ENCODE data around the gene ADGRV1.

Gene ADGRV1, protein sequence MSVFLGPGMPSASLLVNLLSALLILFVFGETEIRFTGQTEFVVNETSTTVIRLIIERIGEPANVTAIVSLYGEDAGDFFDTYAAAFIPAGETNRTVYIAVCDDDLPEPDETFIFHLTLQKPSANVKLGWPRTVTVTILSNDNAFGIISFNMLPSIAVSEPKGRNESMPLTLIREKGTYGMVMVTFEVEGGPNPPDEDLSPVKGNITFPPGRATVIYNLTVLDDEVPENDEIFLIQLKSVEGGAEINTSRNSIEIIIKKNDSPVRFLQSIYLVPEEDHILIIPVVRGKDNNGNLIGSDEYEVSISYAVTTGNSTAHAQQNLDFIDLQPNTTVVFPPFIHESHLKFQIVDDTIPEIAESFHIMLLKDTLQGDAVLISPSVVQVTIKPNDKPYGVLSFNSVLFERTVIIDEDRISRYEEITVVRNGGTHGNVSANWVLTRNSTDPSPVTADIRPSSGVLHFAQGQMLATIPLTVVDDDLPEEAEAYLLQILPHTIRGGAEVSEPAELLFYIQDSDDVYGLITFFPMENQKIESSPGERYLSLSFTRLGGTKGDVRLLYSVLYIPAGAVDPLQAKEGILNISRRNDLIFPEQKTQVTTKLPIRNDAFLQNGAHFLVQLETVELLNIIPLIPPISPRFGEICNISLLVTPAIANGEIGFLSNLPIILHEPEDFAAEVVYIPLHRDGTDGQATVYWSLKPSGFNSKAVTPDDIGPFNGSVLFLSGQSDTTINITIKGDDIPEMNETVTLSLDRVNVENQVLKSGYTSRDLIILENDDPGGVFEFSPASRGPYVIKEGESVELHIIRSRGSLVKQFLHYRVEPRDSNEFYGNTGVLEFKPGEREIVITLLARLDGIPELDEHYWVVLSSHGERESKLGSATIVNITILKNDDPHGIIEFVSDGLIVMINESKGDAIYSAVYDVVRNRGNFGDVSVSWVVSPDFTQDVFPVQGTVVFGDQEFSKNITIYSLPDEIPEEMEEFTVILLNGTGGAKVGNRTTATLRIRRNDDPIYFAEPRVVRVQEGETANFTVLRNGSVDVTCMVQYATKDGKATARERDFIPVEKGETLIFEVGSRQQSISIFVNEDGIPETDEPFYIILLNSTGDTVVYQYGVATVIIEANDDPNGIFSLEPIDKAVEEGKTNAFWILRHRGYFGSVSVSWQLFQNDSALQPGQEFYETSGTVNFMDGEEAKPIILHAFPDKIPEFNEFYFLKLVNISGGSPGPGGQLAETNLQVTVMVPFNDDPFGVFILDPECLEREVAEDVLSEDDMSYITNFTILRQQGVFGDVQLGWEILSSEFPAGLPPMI (N-terminal part only)

DNA sequence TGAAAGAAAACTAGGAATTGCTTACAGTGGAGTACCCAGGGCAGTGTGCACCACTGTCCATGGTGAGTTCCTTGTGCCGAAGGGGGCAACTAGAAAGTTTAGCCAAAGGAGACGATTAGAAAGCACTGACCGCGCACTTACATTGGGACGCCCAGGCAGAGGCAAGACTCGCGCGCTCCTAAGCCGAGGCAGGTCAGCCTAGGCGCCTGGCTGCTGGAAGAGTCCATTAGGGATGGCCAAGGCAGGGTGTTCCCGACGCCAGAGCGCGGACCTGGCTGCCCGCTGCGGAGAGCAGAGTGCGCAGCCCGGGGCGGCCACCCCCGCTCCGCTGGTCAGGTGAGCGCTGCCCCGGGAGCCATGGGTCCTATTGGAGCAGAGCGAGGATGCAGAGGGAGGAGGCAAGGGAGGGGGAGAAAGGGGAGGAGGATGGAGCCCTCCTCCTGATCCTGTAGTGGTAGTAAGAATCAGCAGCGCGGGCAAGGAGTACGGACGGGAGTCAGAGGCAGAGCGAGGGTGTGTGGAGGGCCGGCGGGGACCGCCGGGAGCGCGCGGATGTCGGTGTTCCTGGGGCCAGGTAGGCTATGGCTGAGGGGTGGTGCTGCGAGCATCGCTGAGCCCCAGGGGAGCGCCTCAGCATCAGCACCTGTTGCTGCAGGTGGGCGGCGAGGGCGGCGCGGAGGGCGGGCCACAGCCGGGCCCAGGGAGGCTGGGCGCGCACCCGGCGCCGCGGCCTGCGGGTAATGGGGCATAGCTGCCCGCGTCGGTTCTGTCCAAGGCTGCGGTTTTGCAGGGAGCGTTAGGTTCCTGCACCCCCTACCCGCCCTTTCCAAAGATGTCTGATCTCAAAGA is at the start of gene ADGRV1:
ADGRV1 (plus strand) TSS at position 454 of the 849 bp plus-strand sequence; CDS start at position 553, 99 bp downstream.
- no peaks in the 10 kb centered on the region for H3K79me2 ChIP-seq (ENCODE audit: insufficient read depth, low read length)
- H4K20me1 ChIP-seq (ENCODE audit: low read depth, low read length): no peaks in the 10 kb centered on the region
- H3K27me3 ChIP-seq (ENCODE audit: low read length): no peaks in the 10 kb centered on the region
- no peak for TF ChIP-seq EZH2phosphoT487 (conservative IDR thresholded peaks at IDR 0.05; ENCODE audit: low read length)
- TF ChIP-seq, protein P1, sequence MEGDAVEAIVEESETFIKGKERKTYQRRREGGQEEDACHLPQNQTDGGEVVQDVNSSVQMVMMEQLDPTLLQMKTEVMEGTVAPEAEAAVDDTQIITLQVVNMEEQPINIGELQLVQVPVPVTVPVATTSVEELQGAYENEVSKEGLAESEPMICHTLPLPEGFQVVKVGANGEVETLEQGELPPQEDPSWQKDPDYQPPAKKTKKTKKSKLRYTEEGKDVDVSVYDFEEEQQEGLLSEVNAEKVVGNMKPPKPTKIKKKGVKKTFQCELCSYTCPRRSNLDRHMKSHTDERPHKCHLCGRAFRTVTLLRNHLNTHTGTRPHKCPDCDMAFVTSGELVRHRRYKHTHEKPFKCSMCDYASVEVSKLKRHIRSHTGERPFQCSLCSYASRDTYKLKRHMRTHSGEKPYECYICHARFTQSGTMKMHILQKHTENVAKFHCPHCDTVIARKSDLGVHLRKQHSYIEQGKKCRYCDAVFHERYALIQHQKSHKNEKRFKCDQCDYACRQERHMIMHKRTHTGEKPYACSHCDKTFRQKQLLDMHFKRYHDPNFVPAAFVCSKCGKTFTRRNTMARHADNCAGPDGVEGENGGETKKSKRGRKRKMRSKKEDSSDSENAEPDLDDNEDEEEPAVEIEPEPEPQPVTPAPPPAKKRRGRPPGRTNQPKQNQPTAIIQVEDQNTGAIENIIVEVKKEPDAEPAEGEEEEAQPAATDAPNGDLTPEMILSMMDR (IDR thresholded peaks at IDR 0.05; ENCODE audit: insufficient read depth, low read length, poor library complexity, severe bottlenecking): no peak
- H3K4me2 ChIP-seq (ENCODE audit: low read depth, low read length, poor library complexity, severe bottlenecking): no peak within 1 kb of the TSS
- H3F3A ChIP-seq (ENCODE audit: insufficient read depth): no peaks in the 10 kb centered on the region
- H3K9me3 ChIP-seq (ENCODE audit: insufficient read depth, low read length): no peaks in the 10 kb centered on the region
- no peak within 1 kb of the TSS for H2AFZ ChIP-seq (ENCODE audit: low read depth, low read length, severe bottlenecking)
- H3K9me2 ChIP-seq (replicated peaks; ENCODE audit: insufficient read depth, low read length): no peaks in the 10 kb centered on the region
- no peak within 1 kb of the TSS for H3K4me3 ChIP-seq (ENCODE audit: insufficient read depth, low read length, poor library complexity, severe bottlenecking)
- no peaks in the 10 kb centered on the region for H3K36me3 ChIP-seq (ENCODE audit: low read length)
- H3K9ac ChIP-seq (ENCODE audit: low read length): no peak within 1 kb of the TSS
- no peak within 1 kb of the TSS for H3K27ac ChIP-seq (ENCODE audit: low read depth, low read length)

DNA sequence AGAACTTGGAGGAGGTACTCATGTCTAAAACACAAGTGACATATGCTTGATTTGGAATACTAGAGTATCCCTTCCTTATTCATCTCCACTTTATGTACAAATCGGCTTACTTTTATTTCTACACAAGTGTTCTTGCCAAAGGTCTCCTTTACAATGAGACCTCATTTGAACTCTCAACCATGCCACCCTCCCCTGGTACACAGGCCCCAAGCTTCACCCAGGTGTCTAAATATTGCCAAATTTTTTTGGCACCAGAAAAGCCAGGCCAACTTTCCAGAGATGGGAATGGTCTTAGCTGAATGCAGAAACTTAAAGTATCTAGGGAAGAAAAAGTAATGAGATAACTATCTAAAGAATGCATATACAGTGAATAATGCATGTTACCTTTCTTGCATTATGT is 48.2 kb upstream of the ADGRV1 start:
- Histone ChIP-seq H3K4me2 (ENCODE audit: low read depth, low read length, poor library complexity, severe bottlenecking) (no peak overlapping the region), H3K4me3 (ENCODE audit: insufficient read depth, low read length, poor library complexity, severe bottlenecking) (no peak overlapping the region), H3K9ac (ENCODE audit: low read length) (no peak overlapping the region), H3K27me3 (ENCODE audit: low read length) (no peaks in the 10 kb centered on the region), H3F3A (ENCODE audit: insufficient read depth) (peaks cover 10% of the 10 kb centered on the region; the same call in 1 of the 2 replicates), H2AFZ (ENCODE audit: low read depth, low read length, severe bottlenecking) (no peak overlapping the region), H4K20me1 (ENCODE audit: low read depth, low read length) (no peaks in the 10 kb centered on the region), H3K9me3 (ENCODE audit: insufficient read depth, low read length) (no peaks in the 10 kb centered on the region), H3K27ac (ENCODE audit: low read depth, low read length) (no peak overlapping the region), H3K9me2 (replicated peaks; ENCODE audit: insufficient read depth, low read length) (no peaks in the 10 kb centered on the region), H3K36me3 (ENCODE audit: low read length) (peaks cover 8% of the 10 kb centered on the region; the same call in 1 of the 2 replicates), H3K79me2 (ENCODE audit: insufficient read depth, low read length) (no peaks in the 10 kb centered on the region)
- TF ChIP-seq, protein P1 (IDR thresholded peaks at IDR 0.05; ENCODE audit: insufficient read depth, low read length, poor library complexity, severe bottlenecking): no peak
- TF ChIP-seq EZH2phosphoT487 (conservative IDR thresholded peaks at IDR 0.05; ENCODE audit: low read length): no peak

DNA sequence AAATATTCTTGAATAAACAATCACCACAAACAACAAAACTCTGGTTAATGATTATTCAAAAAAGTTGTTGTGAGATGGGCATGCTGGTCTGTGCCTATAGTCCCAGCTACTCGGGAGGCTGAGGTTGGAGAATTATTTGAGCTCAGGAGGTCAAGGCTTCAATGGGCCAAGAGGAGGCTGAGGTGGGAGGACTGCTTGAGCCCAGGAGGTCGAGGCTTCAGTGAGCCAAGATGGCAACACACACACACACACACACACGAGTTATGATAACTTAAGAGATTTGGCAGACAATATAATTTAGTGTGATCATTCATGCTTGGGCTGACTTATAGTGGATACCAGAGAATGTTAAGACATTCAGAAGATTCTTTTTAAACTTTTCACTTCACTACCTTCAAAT is 44.1 kb upstream of the ADGRV1 start:
- no peaks in the 10 kb centered on the region for H3K9me3 ChIP-seq (ENCODE audit: insufficient read depth, low read length)
- no peak overlapping the region for H3K4me3 ChIP-seq (ENCODE audit: insufficient read depth, low read length, poor library complexity, severe bottlenecking)
- H3K9me2 ChIP-seq (replicated peaks; ENCODE audit: insufficient read depth, low read length): no peaks in the 10 kb centered on the region
- peaks cover 13% of the 10 kb centered on the region for H3K36me3 ChIP-seq (ENCODE audit: low read length)
- peaks cover 22% of the 10 kb centered on the region; the same call in 1 of the 2 replicates for H3F3A ChIP-seq (ENCODE audit: insufficient read depth)
- no peaks in the 10 kb centered on the region for H3K27me3 ChIP-seq (ENCODE audit: low read length)
- no peak for TF ChIP-seq EZH2phosphoT487 (conservative IDR thresholded peaks at IDR 0.05; ENCODE audit: low read length)
- H3K79me2 ChIP-seq (ENCODE audit: insufficient read depth, low read length): no peaks in the 10 kb centered on the region
- H4K20me1 ChIP-seq (ENCODE audit: low read depth, low read length): no peaks in the 10 kb centered on the region
- no peak overlapping the region for H3K4me2 ChIP-seq (ENCODE audit: low read depth, low read length, poor library complexity, severe bottlenecking)
- H2AFZ ChIP-seq (ENCODE audit: low read depth, low read length, severe bottlenecking): no peak overlapping the region
- H3K9ac ChIP-seq (ENCODE audit: low read length): no peak overlapping the region
- H3K27ac ChIP-seq (ENCODE audit: low read depth, low read length): no peak overlapping the region

Data from SU-DHL-6 (cell line).